PC-9 (cell line): Measurements from ENCODE around the gene SLC25A51. TPM values are rescaled to one million over a fixed set of nuclear protein-coding genes. Genes with fewer than 3 reads are reported as not detected.

ENCODE experiments used
- BruUV-seq: library from RNA; stranded (reverse); fragments of 400-500 nt; replicated peaks from 2 replicates; lab custom pipeline; 2021; lab: Mats Ljungman, UMichigan
- CTCF ChIA-PET: fragments of 300-600 bp; sonication (Branson Sonifier 250); formaldehyde crosslinking; loops from one replicate; lab custom pipeline; 2022; ENCODE audit warnings: antibody characterized with exemption; lab: Charles Lee
- POLR2A ChIA-PET: fragments of 300-600 bp; sonication (Branson Sonifier 250); formaldehyde crosslinking; loops from one replicate; lab custom pipeline; 2022; ENCODE audit warnings: antibody characterized with exemption; ENCODE audit not compliant: unreplicated experiment; lab: Charles Lee
- DNase-seq, 2 experiments: peaks; one replicate each; pipeline versions ENCODE4 v3.0.0 to v3.0.0-alpha.2; 2015 to 2022; ENCODE audit warnings: mixed read lengths in 1 of 2
- H2AFZ ChIP-seq: fragments of 200-600 bp; sonication (generic); 2 replicates; pipeline ENCODE4 v1.8.1; 2017; ENCODE audit warnings: antibody characterized with exemption
- H3F3A ChIP-seq: fragments of 200-600 bp; sonication (generic); 2 replicates; pipeline ENCODE4 v1.8.1; 2017; ENCODE audit warnings: antibody characterized with exemption, mild to moderate bottlenecking, low read depth; ENCODE audit not compliant: insufficient read depth
- H3K27ac ChIP-seq: fragments of 200-600 bp; sonication (generic); 2 replicates; pipeline ENCODE4 v1.6.1; 2016; ENCODE audit warnings: mixed run types
- H3K27me3 ChIP-seq: fragments of 200-600 bp; sonication (generic); 2 replicates; pipeline ENCODE4 v1.6.1; 2016; ENCODE audit warnings: low read depth, mixed run types; ENCODE audit not compliant: insufficient read depth
- H3K36me3 ChIP-seq: fragments of 200-600 bp; sonication (generic); 2 replicates; pipeline ENCODE4 v1.6.1; 2016; ENCODE audit warnings: low read depth, mixed run types
- H3K4me1 ChIP-seq: fragments of 200-600 bp; sonication (generic); replicated peaks from 2 replicates; pipeline ENCODE4 v1.6.1; 2016; ENCODE audit warnings: mixed run types; ENCODE audit not compliant: insufficient read depth
- H3K4me2 ChIP-seq: fragments of 200-600 bp; sonication (generic); 2 replicates; pipeline ENCODE4 v1.6.1; 2017; ENCODE audit warnings: mixed run types
- H3K4me3 ChIP-seq: fragments of 200-600 bp; sonication (generic); 2 replicates; pipeline ENCODE4 v1.6.1; 2016; ENCODE audit warnings: mixed run types
- H3K79me2 ChIP-seq: fragments of 200-600 bp; sonication (generic); 2 replicates; pipeline ENCODE4 v1.6.1; 2017; ENCODE audit warnings: low read depth, mixed run types
- H3K9me2 ChIP-seq: fragments of 200-600 bp; sonication (generic); 2 replicates; pipeline ENCODE4 v1.8.1; 2017; ENCODE audit warnings: mild to moderate bottlenecking; ENCODE audit not compliant: insufficient read depth
- H3K9me3 ChIP-seq: fragments of 200-600 bp; sonication (generic); 2 replicates; pipeline ENCODE4 v1.8.1; 2016; ENCODE audit warnings: low read depth; ENCODE audit not compliant: insufficient read depth
- H4K20me1 ChIP-seq: fragments of 200-600 bp; sonication (generic); 2 replicates; pipeline ENCODE4 v1.8.1; 2017; ENCODE audit not compliant: insufficient read depth
- CTCF ChIP-seq: fragments of 200-600 bp; sonication (generic); conservative IDR thresholded peaks from 2 replicates; pipeline ENCODE4 v1.6.1; 2017; ENCODE audit warnings: mixed run types, antibody characterized with exemption, mild to moderate bottlenecking, moderate library complexity
- EZH2 ChIP-seq: fragments of 200-600 bp; sonication (generic); IDR thresholded peaks from 2 replicates; pipeline ENCODE4 v1.8.0; 2017; ENCODE audit warnings: antibody characterized with exemption, low read depth
- intact Hi-C: fragments of 100-400 bp; cut with micrococcal nuclease; formaldehyde crosslinking; loops from one replicate; pipeline ENCODE4 v1.10.0; 2022; ENCODE audit not compliant: unreplicated experiment
- total RNA-seq: library from RNA; stranded (reverse); gene quantifications from 2 replicates; pipeline ENCODE4 v1.2.3, GENCODE V29; 2021

The SLC25A51 gene
- total RNA-seq, 1 experiment from 2014 or later: 14.9 TPM

- no peak overlapping the region for H3K4me3 ChIP-seq
- TF ChIP-seq EZH2 (no peak), CTCF (no peak)
- BruUV-seq: no TSS peak
- intact Hi-C loops: loop anchor here (5.0 kb wide), 1 partner anchor 624 kb away; no protein-coding TSS in a partner anchor
- no peaks in the 10 kb centered on the region; the same call in 1 of the 2 replicates for H4K20me1 ChIP-seq
- POLR2A ChIA-PET: no interaction called here
- peaks cover 55% of the 10 kb centered on the region for H3K79me2 ChIP-seq
- no peaks in the 10 kb centered on the region for H3K27me3 ChIP-seq
- peaks cover 31% of the 10 kb centered on the region for H3K4me1 ChIP-seq
- no peaks in the 10 kb centered on the region for H3K9me2 ChIP-seq
- no peaks in the 10 kb centered on the region for H3K36me3 ChIP-seq
- no peak overlapping the region for H3K27ac ChIP-seq
- H2AFZ ChIP-seq: no peak overlapping the region
- no peak overlapping the region for H3K4me2 ChIP-seq
- DNase-seq: no peak
- H3F3A ChIP-seq: peaks cover 25% of the 10 kb centered on the region; the same call in 1 of the 2 replicates
- CTCF ChIA-PET: no interaction called here
- H3K9me3 ChIP-seq: no peaks in the 10 kb centered on the region
These were observed 32.4 kb upstream of the SLC25A51 start for GRCh38 chr9:37936376-37936775.

DNA sequence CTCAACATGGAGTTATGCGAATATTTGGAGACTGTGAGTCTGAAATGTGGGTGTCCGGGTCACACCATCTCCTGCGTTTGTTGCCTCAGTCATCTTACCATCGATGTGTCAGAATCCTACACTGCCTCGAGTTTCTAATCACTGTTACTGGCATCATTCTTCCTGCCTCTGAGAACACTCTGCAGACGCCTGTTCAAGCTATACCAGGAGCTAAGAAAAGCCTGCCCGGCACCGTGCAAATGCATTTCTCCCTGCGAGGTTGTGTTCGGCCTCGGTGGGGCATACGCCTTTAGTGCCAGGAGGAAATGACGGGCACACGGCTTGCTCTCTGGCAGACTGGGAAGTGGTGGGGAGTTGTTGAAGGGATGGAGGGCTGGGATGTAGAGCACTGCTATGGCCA lies 31.2 kb upstream of the SLC25A51 start:
- intact Hi-C loops: loop anchor here (5.0 kb wide), 1 partner anchor 623 kb away; no protein-coding TSS in a partner anchor
- CTCF ChIA-PET: no interaction called here
- no peaks in the 10 kb centered on the region for H3K36me3 ChIP-seq
- no peaks in the 10 kb centered on the region for H3K27me3 ChIP-seq
- H3K79me2 ChIP-seq: peaks cover 45% of the 10 kb centered on the region
- peaks cover 28% of the 10 kb centered on the region; the same call in 1 of the 2 replicates for H3F3A ChIP-seq
- no peak overlapping the region for H3K4me3 ChIP-seq
- H3K27ac ChIP-seq: no peak overlapping the region
- peaks cover 30% of the 10 kb centered on the region for H3K4me1 ChIP-seq
- no peak for DNase-seq
- H3K9me2 ChIP-seq: no peaks in the 10 kb centered on the region
- no peaks in the 10 kb centered on the region; the same call in 1 of the 2 replicates for H4K20me1 ChIP-seq
- no peaks in the 10 kb centered on the region for H3K9me3 ChIP-seq
- no peak overlapping the region for H3K4me2 ChIP-seq
- POLR2A ChIA-PET: no interaction called here
- H2AFZ ChIP-seq: no peak overlapping the region
- no TSS peak for BruUV-seq
- TF ChIP-seq EZH2: no peak
- no peak for TF ChIP-seq CTCF

DNA sequence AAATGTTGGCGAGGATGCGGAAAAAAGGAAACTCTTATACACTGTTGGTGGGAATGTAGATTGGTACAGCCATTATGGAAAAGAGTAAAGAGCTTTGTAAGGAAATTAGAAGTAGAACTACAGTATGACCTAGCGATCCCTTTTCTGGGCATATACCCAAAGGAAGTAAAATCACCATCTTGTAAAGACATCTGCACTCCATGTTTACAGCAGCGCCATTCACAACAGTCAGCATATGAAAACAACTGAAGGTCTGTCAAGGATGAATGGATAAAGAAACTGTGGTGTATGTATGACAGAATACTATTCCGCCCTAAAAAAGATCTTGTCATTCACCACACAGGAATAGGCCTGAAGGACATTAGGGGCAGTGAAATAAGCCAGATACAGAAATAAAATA lies 27.7 kb upstream of the SLC25A51 start:
- Histone ChIP-seq H3K4me2 (no peak overlapping the region), H3K27ac (no peak overlapping the region), H3K4me1 (peaks cover 1% of the 10 kb centered on the region; the same call in 1 of the 2 replicates), H3K79me2 (peaks cover 34% of the 10 kb centered on the region), H3K9me2 (no peaks in the 10 kb centered on the region), H4K20me1 (peaks cover 7% of the 10 kb centered on the region), H3K36me3 (no peaks in the 10 kb centered on the region), H3K27me3 (no peaks in the 10 kb centered on the region), H3K9me3 (no peaks in the 10 kb centered on the region), H2AFZ (no peak overlapping the region), H3F3A (peaks cover 15% of the 10 kb centered on the region; the same call in 1 of the 2 replicates), H3K4me3 (no peak overlapping the region)
- BruUV-seq: no TSS peak
- DNase-seq: no peak
- ChIA-PET POLR2A (no interaction called here), CTCF (no interaction called here)
- intact Hi-C loops: no loop called here
- TF ChIP-seq EZH2 (no peak), CTCF (no peak)
